Activated gamma-delta T cell (primary cell): ENCODE data around the gene NLN.
"Not testable (repeated sequence)": the region's sequence is repeated elsewhere in the genome, so short reads cannot be mapped to it uniquely, and the experiment has no call there.

Experiments
- DNase-seq: peaks from one replicate; lab custom pipeline; 2025; lab: John Stamatoyannopoulos, UW

NLN gene

DNA sequence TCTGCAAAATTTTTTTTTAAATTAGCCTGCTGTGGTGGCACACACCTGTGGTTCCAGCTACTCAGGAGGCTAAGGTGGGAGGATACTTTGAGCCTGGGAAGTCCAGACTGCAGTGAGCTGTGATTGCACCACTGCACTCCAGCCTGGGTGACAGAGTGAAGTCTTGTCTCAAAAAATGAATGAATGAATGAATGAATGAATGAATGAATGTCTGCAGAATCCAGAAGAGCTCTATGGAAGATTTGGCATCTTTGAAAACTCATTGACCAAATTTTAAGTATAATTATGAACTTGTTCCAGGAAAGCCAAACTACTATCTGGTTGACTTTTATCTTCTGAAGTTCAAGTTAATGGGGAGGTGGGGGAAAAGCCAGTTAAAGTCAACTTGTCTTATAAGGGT, 110.1 kb downstream of the NLN start:
- DNase-seq = no peak

DNA sequence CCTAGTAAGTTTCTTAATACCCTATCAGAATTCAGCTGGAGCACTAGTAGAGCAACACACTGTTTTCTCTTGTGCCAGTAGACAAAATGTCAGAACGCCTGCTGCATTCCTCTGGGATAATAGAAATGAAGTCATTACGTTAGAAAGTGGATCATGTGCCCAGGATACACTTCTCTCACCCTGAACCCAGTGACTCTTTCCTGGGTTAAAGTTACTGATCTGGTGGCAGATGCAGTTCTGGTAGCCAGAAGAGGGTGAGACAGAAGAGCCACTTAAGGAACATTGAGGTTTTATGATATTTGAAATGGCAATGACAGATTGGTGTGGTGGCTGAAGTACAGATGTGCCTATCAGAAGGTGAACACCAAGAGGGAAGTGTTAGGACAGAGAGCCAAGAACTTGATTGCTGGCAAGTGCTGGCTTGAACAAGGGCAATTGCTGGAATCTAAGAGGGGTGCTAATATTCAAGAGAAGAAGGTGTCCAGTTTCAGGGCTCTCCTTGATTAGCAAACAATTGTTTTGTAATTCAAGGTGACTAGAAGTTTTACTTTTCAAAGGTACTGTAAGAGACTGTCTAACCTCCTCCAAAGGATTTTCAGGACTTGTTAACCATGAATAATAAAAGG, 110.7 kb downstream of the NLN start:
- no peak for DNase-seq

DNA sequence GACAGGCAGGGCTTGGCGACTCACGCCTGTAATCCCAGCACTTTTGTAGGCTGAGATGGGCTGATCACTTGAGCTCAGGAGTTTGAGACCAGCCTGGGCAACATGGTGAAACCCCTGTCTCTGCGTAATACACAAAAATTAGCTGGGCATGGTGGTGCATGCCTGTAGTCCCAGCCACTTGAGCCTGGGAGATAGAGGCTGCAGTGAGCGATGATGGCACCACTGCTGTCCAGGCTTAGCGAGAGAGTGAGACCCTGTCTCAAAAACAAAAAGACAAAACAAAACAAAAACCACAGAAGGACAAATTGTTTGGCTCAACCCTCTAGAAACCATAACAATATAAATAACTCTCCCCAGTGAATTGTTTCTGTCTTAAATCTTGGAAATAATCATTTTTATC, 111.8 kb downstream of the NLN start:
- no peak for DNase-seq

DNA sequence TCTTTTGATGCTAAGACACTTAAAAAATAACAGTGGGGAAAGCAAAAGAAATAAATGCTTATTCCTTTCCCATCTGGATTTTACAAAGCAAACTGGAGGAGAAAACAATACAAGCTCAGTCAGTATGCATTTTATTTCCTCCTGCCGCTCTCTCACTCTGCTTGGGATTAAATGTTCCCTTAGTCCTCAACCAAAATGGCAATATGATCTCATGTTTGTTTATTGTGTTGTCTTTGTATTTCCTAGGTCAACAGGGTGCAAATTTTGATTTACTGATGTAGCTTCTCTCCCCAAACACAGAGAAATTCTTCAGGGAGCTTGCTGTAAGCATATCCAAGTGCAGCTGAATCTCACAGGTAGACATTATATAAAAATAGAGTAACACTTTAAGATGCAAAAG, 112.3 kb downstream of the NLN start:
- DNase-seq = no peak

DNA sequence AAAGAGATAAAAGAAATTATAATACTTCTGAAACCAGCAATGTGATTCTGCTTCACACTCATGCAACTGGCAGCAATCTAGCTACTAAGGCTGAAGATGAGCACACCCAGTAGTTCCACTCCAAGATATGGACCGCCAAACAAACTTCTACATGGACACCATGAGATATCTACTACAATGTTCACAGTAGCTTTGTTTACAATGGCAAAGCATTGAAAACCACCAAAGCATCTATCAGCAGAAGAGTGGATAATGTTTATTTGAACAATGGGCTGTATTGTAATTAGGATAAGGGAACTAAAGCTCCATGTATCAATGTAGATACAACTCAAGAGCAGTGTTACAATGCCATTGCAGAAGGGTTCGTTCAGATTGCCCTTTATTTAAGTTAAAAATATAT, 113.2 kb downstream of the NLN start:
- no peak for DNase-seq

DNA sequence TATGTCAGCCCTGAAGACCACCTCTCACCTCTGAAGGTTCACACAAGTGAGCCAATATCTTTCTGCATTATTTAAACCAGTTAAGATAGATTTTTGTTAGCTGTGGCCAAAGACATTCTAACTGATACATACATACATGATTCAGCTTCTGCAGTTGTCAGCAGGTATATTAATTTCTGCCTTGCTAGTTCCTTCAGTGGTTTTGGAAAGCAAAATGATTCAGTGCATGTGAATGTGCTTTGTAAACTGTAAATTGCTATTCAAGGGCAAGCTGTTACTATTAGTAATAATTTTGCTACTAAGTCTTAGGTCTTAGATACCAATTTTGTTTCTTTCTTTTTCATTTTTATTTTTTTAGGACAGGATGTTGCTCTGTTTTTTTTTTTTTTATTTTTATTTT, 115.1 kb downstream of the NLN start:
- DNase-seq = no peak

DNA sequence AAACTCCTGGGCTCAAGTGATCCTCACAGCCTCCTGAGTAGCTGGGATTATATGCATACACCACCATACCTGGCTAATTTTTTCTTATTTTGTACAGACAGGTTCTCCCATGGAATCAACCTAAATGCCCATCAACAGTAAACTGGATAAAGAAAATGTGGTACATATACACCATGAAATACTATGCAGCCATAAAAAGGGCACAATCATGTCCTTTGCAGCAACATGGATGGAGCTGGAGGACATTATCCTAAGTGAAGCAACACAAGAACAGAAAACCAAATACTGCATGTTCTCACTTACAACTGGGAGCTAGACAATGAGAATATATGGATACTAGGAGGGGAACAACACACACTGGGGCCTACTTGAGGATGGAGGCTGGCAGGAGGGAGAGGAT, 117.2 kb downstream of the NLN start:
- not testable (repeated sequence) for DNase-seq

DNA sequence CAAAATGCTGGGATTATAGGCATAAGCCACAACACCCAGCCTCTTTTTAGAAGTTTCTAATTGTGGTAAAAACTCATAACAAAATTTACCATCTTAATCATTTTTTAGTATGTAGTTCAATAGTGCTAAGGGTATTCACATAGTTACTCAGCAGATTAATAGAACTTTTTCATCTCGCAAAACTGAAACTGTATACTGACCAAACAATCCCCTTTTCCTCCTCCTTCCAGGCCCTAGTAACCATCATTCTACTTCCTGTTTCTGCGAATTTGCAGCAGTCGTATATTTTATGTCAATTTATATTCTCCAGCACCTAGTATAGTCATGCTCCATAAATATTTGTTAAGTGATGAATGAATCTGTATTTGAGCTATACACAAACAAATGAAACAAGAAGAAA, 118.1 kb downstream of the NLN start:
- DNase-seq = no peak

DNA sequence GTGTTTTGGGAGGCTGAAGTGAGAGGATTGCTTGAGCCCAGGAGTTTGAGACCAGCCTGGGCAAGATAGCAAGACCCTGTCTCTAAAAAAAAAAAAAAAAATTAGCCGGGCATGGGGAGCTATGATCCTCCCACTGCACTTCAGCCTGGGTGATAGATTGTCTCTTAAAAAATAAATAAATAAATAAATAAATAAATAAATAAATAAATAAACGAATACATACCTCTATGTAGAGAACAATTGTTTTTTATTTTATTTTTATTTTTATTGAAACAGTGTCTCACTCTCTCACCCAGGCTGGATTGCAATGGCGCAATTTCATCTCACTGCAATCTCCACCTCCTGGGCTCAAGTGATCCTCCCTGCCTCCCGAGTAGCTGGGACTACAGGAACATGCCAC, 122.8 kb downstream of the NLN start:
- DNase-seq = not testable (repeated sequence)

DNA sequence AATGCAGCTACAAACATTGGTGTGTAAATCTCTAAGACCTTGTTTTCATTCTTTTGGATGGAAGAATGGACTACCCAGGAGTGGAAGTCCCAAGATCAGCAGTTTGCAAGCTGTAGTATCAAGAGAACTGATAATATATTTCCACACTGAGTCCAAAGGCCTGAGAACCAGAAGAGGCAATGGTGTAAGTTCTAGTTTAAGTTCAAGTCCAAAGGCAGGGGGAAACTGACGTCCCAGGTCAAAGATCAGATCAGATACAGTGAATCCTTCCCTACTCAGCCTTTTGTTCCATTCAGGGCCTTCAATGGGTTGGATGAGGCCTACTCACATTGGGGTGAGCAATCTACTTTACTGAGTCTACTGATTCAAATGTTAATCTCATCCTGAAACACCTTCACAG, 124.1 kb downstream of the NLN start:
- DNase-seq = no peak

DNA sequence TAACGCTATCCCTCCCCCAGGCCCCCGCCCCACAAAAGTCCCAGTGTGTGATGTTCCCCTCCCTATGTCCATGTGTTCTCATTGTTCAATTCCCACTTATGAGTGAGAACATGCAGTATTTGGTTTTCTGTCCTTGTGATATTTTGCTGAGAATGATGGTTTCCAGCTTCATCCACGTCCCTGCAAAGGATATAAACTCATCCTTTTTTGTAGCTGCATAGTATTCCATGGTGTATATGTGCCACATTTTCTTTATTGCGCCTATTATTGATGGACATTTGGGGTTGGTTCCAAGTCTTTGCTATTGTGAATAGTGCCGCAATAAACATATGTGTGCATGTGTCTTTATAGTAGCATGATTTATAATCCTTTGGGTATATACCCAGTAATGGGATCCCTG, 125.0 kb downstream of the NLN start:
- not testable (repeated sequence) for DNase-seq

DNA sequence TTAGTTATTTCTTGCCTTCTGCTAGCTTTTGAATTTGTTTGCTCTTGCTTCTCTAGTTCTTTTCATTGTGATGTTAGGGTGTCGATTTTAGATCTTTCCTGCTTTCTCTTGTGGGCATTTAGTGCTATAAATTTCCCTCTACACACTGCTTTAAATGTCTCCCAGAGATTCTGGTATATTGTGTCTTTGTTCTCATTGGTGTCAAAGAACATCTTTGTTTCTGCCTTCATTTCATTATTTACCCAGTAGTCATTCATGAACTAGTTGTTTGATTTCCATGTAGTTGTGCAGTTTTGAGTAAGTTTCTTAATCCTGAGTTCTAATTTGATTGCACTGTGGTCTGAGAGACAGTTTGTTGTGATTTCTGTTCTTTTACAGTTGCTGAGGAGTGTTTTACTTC, 127.9 kb downstream of the NLN start:
- not testable (repeated sequence) for DNase-seq

DNA sequence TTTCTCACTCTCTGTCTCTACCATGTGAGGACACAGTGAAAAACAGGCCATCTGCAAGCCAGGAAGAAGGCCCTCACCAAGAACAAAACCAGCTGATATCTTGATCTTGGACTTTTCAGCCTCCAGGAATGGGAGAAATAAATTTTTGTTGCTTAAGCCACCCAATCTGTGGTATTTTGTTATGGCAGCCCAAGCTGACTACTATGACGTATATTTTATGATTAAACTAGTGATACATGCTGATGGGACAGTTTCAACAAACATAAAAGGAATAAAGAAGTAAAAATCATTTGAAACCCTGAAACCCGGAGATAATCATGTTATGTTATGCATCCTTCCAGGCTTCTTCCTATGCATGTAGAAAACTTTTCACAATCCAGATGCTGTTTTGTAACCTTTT, 132.9 kb downstream of the NLN start:
- no peak for DNase-seq

DNA sequence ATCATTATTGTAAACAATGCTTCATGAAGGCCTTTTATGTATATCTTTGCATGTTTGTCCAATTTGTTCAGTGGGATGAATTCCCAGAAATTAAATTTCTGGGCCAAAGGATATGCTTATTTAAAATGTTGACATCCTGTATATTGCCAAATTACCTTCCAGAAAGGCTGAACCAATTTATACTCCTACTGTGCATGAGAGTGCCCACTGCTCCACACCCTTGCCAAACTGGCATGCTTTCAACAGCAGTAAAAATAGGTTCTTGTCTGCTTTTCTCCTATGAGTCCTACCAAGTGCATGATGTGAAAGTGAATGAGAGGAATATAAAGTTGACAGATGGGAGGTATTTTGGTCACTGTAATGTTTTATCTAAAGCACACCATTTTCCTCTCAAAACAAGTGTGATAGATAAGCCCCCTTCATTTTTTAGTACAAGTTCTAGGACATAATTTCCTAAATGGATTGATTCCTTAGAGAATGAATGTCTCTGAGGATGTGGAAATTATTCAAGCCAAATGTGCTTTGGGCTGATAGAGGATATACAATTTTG, 133.8 kb downstream of the NLN start:
- no peak for DNase-seq

DNA sequence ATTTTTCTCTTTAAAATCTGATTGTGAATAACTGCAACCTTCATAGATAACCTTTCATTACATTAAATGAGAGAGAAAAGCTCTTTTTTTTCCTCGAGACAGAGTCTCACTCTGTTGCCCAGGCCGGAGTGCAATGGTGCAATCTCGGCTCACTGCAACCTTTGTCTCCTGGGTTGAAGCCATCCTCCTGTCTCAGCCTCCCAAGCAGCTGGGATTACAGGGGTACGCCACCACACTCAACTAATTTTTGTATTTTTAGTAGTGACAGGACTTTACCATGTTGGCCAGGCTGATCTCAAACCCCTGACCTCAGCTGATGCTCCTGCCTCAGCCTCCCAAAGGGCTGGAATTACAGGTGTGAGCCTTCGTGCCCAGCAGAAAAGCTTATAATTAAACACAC, 134.5 kb downstream of the NLN start:
- DNase-seq = no peak

DNA sequence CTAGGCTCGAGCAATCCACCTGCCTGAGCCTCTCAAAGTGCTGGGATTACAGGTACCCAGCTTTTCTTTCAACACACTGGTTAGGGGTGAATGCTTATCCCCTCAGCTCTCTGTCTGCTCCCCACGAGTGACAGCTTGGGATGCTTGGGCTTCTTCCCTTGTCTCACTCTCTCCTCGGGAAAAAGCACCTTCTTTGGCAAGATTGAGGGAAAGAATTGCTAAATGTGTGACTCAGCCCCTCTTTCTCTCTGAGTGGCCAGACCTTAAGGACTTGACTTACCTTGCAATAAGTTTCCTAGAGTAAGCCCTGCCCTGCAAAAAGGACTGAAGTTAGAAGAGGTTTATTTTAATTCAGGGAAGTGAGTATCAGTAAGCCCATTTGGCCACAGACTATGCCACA, 136.3 kb downstream of the NLN start:
- DNase-seq = no peak

DNA sequence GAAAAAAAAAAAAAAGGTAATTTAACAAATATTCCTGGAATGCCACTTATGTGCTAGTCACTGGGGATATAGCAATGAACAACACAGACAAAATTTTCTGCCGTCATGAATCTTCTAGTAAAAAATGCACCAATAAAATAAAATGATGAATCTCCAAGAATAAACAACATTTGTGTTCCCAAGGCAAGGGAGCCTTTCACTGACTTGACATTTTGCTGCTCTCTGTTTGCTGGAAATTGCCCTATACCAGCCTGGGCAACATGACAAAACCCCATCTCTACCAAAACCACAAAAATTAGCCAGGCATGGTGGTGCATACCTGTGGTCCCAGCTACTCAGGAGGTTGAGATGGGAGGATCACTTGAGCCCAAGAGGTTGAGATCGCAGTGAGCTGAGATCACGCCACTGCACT, 139.8 kb downstream of the NLN start:
- DNase-seq = no peak

DNA sequence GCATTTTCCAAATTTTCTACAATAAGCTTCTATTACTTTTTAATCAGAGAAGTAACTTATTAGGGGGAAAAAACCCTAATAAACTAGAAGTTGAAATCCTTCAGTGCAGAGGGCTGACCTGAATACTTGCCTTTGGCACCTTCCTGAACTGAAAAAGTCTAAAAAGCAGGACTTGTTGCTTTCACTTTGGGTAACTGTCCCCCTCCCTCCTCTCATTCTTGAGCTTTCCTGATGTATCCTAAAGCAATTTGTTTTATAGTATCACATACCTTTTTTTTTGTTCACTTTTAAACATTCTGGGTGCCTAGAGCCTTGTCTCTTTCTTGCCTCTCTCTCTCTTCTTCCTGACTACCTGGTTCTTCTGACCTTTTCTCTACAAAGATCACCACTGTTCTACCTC, 140.4 kb downstream of the NLN start:
- DNase-seq = no peak

DNA sequence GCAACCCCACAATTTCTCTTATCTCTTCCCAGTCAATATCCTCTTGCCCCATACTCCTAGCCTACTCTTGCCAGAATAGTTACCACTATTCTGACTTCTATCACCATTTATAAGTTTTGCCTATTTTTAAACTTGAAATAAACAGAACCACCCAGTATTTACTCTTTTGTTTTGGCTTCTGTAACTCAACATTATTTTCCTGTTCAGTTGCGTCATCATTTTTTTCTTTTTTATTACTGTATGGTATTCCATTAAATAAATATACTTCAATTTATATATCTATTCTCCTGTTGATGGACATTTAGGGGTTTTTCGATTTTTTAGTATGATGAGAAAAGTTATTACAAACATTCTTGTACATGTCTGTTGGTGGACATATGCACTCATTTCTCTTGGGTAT, 141.7 kb downstream of the NLN start:
- DNase-seq = no peak

DNA sequence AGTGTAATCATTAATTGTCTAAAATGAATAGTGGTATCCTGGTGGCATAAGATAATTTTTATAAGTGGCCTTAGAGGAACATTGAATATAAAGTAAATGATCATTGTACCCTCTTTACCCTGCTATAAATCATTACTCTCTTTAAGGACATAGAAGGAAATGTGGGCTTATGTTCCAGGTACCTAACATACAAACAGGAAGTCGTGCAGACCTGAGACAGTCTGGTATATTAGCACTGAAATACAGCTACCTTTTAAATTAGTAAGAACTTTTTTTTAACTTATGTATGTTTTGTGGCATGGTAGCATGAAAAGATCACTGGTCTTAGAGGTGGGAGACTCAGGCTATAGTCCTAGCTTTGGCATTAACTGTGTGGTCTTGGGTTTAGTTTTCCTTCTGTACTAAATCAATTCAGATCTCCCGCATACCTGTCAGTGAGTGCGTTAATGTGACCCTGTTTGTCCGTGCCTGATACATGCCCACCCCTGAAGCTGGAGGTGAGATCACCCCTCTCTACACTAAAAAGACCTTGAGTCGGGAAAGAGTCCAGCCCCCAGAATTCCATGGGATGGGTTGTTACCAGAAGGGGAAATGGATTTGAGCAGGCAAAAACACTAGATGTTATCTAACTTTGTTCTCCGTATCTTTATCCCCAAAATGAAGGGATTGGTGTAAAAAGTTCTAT, 145.0 kb downstream of the NLN start:
- no peak for DNase-seq

DNA sequence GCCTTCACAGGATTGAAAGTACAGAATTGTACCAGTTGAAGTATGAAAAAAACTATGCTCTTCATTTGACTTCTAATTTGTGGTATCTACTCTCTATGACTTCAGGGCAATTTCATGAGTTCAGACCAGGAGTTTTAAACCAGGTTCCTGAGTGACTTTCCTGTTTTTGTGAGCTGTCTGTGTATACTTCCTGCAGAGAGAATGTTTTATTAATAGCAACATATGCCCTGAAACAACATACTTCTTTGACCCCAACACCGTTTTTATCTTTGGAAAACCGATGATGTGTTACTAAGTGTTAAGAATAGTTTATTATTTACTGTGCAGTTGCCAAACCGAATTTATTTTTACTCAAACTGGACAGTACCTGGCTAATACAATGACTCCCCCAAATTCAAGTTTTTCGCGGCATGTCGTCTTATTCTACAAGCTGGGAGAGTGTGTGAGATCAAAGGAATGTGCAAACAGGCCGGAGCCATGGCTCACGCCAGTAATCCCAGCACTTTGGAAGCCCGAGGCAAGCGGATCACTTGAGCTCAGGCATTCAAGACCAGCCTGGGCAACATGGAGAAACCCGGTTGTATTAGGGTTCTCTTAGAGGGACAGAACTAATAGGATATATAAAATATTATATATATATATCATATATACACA, 145.7 kb downstream of the NLN start:
- DNase-seq = no peak

DNA sequence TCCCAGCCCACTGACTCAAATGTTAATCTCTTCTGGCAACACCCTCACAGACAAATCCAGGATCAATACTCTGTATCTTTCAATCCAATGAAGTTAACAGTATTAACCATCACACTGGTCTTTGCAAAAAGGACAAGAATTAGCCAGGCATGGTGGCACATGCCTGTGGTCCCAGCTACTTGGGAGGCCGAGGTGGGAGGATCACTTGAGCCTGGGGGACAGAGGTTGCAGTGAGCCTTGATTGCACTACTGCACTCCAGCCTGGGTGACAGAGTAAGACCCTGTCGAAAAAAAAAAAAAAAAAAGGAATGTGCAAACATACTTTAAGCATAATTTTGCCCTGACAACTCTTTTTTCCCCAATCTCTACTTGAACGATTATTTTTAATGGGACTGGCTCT, 146.5 kb downstream of the NLN start:
- no peak for DNase-seq

DNA sequence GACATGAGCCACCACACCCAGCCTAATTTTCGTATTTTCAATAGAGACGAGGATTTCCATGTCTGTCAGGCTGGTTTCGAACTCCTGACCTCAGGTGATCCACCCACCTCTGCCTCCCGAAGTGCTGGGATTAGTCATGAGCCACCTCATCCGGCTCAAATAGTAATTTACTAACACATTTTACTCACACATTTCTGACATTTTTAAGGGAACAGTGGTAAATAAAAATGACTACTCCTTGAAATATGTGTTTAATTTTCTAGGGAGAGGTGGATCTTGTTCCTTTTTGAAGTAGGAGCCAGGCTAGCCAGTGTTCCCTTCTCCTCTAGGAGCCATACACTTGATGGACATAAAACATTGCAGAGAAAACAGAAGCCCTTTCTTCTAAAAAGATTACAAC, 149.2 kb downstream of the NLN start:
- DNase-seq = no peak
